Measurements from ENCODE around the gene DYTN. TPM values are rescaled to one million over a fixed set of nuclear protein-coding genes. Genes with fewer than 3 reads are reported as not detected.

Gene DYTN
- total RNA-seq, 1 experiment from 2014 or later: not detected

DNA sequence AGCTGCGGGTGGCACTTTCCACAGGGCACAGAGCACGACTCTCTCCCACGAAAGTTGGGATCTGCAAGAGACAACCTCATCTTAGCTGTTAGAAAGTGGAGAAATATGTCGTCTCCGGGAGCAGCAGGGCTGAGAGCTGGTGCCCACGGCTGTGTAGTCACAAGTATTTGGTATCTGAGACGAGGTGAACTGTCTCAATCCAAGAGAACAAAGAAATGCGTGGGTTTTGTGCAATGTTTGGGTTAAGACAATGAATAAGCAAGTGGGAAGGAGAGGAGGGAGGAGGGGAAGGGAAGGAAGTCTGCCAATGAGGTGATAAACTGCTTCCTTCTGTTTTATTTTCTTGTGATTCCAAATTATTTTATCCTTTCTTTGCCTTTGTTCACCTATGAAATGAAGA is 18.0 kb downstream of the DYTN start:
- H3K27me3 Mint-ChIP-seq (ENCODE audit: low read depth): no peaks in the 10 kb centered on the region; the same call in 1 of the 2 replicates
- ChIA-PET POLR2A (no interaction called here), CTCF (interaction anchor here (0.6 kb wide), 1 partner anchor 545 kb away, joined by 5 read pairs; no protein-coding TSS in a partner anchor)
- no peak for DNase-seq (ENCODE audit: low spot score)
- H3K36me3 Mint-ChIP-seq: no peaks in the 10 kb centered on the region
- no peak for TF ChIP-seq ATF2 (CRISPR knock-in tag; IDR thresholded peaks at IDR 0.05; ENCODE audit: borderline replicate concordance, low read depth)
- no peak for TF ChIP-seq MYBL2 (CRISPR knock-in tag; IDR thresholded peaks at IDR 0.05)
- no peak for TF ChIP-seq MAX (CRISPR knock-in tag; IDR thresholded peaks at IDR 0.05)
- no peak for TF ChIP-seq KAT7 (CRISPR knock-in tag; IDR thresholded peaks at IDR 0.05; ENCODE audit: borderline replicate concordance)
- no peak for TF ChIP-seq E2F5 (CRISPR knock-in tag; IDR thresholded peaks at IDR 0.05)
- TF ChIP-seq ZNF263 (CRISPR knock-in tag; IDR thresholded peaks at IDR 0.05; ENCODE audit: low read depth): no peak
- no peak for TF ChIP-seq NFE2L1 (CRISPR knock-in tag; IDR thresholded peaks at IDR 0.05)
- no peak for TF ChIP-seq HMGA2 (CRISPR knock-in tag; IDR thresholded peaks at IDR 0.05)
- TF ChIP-seq CBFB (CRISPR knock-in tag; IDR thresholded peaks at IDR 0.05; ENCODE audit: low read depth): no peak
- TF ChIP-seq ZNF232 (CRISPR knock-in tag; IDR thresholded peaks at IDR 0.05): no peak
- TF ChIP-seq PRDM15 (CRISPR knock-in tag; IDR thresholded peaks at IDR 0.05): no peak
- no peak for TF ChIP-seq SP1 (CRISPR knock-in tag; conservative IDR thresholded peaks at IDR 0.05)
- no peak for TF ChIP-seq ARID4B (CRISPR knock-in tag; IDR thresholded peaks at IDR 0.05; ENCODE audit: borderline replicate concordance)
- TF ChIP-seq, protein P1, sequence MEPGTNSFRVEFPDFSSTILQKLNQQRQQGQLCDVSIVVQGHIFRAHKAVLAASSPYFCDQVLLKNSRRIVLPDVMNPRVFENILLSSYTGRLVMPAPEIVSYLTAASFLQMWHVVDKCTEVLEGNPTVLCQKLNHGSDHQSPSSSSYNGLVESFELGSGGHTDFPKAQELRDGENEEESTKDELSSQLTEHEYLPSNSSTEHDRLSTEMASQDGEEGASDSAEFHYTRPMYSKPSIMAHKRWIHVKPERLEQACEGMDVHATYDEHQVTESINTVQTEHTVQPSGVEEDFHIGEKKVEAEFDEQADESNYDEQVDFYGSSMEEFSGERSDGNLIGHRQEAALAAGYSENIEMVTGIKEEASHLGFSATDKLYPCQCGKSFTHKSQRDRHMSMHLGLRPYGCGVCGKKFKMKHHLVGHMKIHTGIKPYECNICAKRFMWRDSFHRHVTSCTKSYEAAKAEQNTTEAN (CRISPR knock-in tag; IDR thresholded peaks at IDR 0.05): no peak
- TF ChIP-seq SMAD3 (CRISPR knock-in tag; IDR thresholded peaks at IDR 0.05; ENCODE audit: borderline replicate concordance): no peak
- TF ChIP-seq ZNF671 (CRISPR knock-in tag; IDR thresholded peaks at IDR 0.05): no peak
- no peak for TF ChIP-seq IRF2 (CRISPR knock-in tag; IDR thresholded peaks at IDR 0.05; ENCODE audit: borderline replicate concordance, low read depth)
- TF ChIP-seq SMAD4 (CRISPR knock-in tag; IDR thresholded peaks at IDR 0.05): no peak
- TF ChIP-seq TCF7 (CRISPR knock-in tag; IDR thresholded peaks at IDR 0.05; ENCODE audit: low read depth): no peak
- ATAC-seq: no peak
- 0 out of 2 replicates have a peak, but pooled peaks cover 3% of the 10 kb centered on the region for H3K4me1 Mint-ChIP-seq
- H3K9me3 Mint-ChIP-seq: no peaks in the 10 kb centered on the region
- H3K27ac Mint-ChIP-seq: no peak overlapping the region
- no peak overlapping the region for H3K4me3 Mint-ChIP-seq
